ENCODE results near the gene SCRN3.

SCRN3 gene

GRCh38 chr2:174477759-174478158 lies 82.2 kb downstream of the SCRN3 start:
- no peak for DNase-seq (ENCODE audit: low read depth in 2 of 2, low spot score in 1 of 2)

Data from stimulated activated CD8-positive, alpha-beta memory T cell treated with anti-CD3 and anti-CD28 coated beads, Interleukin-4, amount 100 ng/mL, for 1 hour (primary cell).